Measurements from ENCODE around the gene HOXA5. TPM values are rescaled to one million over a fixed set of nuclear protein-coding genes. Genes with fewer than 3 reads are reported as not detected.

The HOXA5 gene
- total RNA-seq, 1 experiment from 2014 or later, result not detected

DNA sequence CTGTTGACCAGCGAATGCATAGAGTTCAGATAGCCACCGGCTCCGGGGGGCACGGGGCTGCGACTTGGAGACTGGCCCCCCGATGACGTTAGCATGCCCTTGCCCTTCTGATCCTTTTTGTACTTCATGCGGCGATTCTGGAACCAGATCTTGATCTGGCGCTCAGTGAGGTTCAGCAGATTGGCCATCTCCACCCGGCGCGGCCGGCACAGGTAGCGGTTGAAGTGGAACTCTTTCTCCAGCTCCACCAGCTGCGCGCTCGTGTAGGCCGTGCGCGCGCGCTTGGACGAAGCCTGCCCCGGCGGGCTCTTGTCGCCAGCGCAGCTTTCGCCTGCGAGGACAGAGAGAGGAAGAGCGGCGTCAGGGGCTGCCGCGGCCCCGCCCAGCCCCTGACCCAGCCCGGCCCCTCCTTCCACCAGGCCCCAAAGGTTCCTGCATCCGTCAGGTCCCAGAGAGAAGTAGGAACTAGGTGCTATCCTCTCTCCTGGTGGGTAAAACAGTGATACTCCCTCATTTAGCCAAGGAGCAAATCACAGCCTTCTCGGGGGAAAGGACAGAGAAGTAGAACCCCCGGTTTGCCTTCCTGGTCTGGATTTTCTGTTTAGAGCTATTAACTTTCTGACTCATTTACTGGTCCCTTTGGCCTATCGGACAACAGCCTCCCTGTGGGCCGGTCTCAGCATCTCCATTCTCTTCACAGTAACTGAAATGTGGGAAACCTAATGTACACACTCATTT lies 34.9 kb downstream of the HOXA5 start:
- no CpG with 5 or more reads among the region's 41 CpGs for WGBS (ENCODE audit: extremely low coverage, insufficient read length, low lambda C conversion rate)
- Histone ChIP-seq H3K9me3 (ENCODE audit: control insufficient read depth, low read depth, low read length) (no peaks in the 10 kb centered on the region), H3K9ac (ENCODE audit: extremely low read depth, insufficient read length, low read length) (no peak overlapping the region), H3K79me2 (ENCODE audit: insufficient read depth, low read length) (no peaks in the 10 kb centered on the region), H4K5ac (ENCODE audit: insufficient read length, low read depth, low read length) (no peak overlapping the region), H3K4me2 (ENCODE audit: insufficient read depth, insufficient read length, low read length) (no peak overlapping the region), H3K4me1 (ENCODE audit: insufficient read depth, low read length) (no peaks in the 10 kb centered on the region), H3K79me1 (ENCODE audit: insufficient read depth, low read depth, low read length, poor library complexity, severe bottlenecking) (no peaks in the 10 kb centered on the region), H4K20me1 (ENCODE audit: control insufficient read depth, insufficient read depth, insufficient read length) (peaks cover 2% of the 10 kb centered on the region), H3K27me3 (ENCODE audit: insufficient read depth, low read length) (peaks cover 100% of the 10 kb centered on the region), H4K8ac (replicated peaks; ENCODE audit: insufficient read length, low read depth, low read length) (no peak overlapping the region), H2BK120ac (ENCODE audit: low read depth, low read length, poor library complexity, severe bottlenecking) (no peak overlapping the region), H3K18ac (ENCODE audit: insufficient read length, low read depth, low read length) (no peak overlapping the region), H3T11ph (ENCODE audit: low read length) (no peak overlapping the region), H3K56ac (ENCODE audit: insufficient read length, low read depth, low read length) (no peak overlapping the region), H3K23me2 (ENCODE audit: insufficient read length, low read depth, low read length, poor library complexity, severe bottlenecking) (peaks cover 3% of the 10 kb centered on the region), H4K91ac (ENCODE audit: insufficient read length, low read depth, low read length) (no peak overlapping the region), H2BK15ac (ENCODE audit: low read depth, low read length) (no peak overlapping the region), H3K23ac (ENCODE audit: insufficient read length, low read depth, low read length) (no peak overlapping the region), H3K14ac (ENCODE audit: insufficient read depth, low read length) (no peak overlapping the region), H3K27ac (ENCODE audit: insufficient read length, low read depth, low read length) (no peak overlapping the region), H3K4ac (ENCODE audit: low read depth, low read length) (no peak overlapping the region), H2AFZ (ENCODE audit: low read length) (no peak overlapping the region), H2AK5ac (ENCODE audit: insufficient read length, low read length) (no peak overlapping the region), H2BK5ac (ENCODE audit: insufficient read length, low read length) (no peak overlapping the region), H2BK20ac (ENCODE audit: low read depth, low read length, poor library complexity, severe bottlenecking) (no peak overlapping the region), H2BK12ac (ENCODE audit: insufficient read length, low read depth, low read length) (no peak overlapping the region)
- peaks cover 0 to 7% of the 10 kb centered on the region in 2 experiments; a peak in 4 of 5 replicates for H3K9me3 Mint-ChIP-seq
- no peaks in the 10 kb centered on the region; a peak in 1 of 7 replicates for H3K36me3 Mint-ChIP-seq (ENCODE audit: insufficient read depth in 1 of 3, low read depth in 3 of 3)
- TF ChIP-seq, protein P1, sequence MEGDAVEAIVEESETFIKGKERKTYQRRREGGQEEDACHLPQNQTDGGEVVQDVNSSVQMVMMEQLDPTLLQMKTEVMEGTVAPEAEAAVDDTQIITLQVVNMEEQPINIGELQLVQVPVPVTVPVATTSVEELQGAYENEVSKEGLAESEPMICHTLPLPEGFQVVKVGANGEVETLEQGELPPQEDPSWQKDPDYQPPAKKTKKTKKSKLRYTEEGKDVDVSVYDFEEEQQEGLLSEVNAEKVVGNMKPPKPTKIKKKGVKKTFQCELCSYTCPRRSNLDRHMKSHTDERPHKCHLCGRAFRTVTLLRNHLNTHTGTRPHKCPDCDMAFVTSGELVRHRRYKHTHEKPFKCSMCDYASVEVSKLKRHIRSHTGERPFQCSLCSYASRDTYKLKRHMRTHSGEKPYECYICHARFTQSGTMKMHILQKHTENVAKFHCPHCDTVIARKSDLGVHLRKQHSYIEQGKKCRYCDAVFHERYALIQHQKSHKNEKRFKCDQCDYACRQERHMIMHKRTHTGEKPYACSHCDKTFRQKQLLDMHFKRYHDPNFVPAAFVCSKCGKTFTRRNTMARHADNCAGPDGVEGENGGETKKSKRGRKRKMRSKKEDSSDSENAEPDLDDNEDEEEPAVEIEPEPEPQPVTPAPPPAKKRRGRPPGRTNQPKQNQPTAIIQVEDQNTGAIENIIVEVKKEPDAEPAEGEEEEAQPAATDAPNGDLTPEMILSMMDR (conservative IDR thresholded peaks at IDR 0.05), result no peak
- peak overlapping the region; percentile 36 to 70; a peak in 3 of 5 replicates for H3K4me3 Mint-ChIP-seq
- peaks cover 100% of the 10 kb centered on the region for H3K27me3 Mint-ChIP-seq (ENCODE audit: low read depth)
- peak; percentile 86 for DNase-seq
- no peak overlapping the region for H3K27ac Mint-ChIP-seq
- H3K4me1 Mint-ChIP-seq, result peaks cover 10 to 22% of the 10 kb centered on the region in 2 experiments

Measured in H9 (cell line).